NB4 (cell line): ENCODE measurements around the gene AVEN.

ENCODE experiments used
- POLR2A ChIP-seq: IDR thresholded peaks from 2 replicates; pipeline ENCODE4 v1.6.1; 2011; ENCODE audit warnings: mild to moderate bottlenecking; ENCODE audit not compliant: insufficient read length; ENCODE audit errors: extremely low read depth
- TF ChIP-seq, protein P1 (sequence below): IDR thresholded peaks from one replicate; pipeline ENCODE4 v1.5.1; 2012; ENCODE audit warnings: low read depth, low read length

- TF ChIP-seq POLR2A, result no peak
- TF ChIP-seq, protein P1, sequence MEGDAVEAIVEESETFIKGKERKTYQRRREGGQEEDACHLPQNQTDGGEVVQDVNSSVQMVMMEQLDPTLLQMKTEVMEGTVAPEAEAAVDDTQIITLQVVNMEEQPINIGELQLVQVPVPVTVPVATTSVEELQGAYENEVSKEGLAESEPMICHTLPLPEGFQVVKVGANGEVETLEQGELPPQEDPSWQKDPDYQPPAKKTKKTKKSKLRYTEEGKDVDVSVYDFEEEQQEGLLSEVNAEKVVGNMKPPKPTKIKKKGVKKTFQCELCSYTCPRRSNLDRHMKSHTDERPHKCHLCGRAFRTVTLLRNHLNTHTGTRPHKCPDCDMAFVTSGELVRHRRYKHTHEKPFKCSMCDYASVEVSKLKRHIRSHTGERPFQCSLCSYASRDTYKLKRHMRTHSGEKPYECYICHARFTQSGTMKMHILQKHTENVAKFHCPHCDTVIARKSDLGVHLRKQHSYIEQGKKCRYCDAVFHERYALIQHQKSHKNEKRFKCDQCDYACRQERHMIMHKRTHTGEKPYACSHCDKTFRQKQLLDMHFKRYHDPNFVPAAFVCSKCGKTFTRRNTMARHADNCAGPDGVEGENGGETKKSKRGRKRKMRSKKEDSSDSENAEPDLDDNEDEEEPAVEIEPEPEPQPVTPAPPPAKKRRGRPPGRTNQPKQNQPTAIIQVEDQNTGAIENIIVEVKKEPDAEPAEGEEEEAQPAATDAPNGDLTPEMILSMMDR, result no peak
Observed at GRCh38 chr15:33959844-33960548, 79.0 kb downstream of the AVEN start.
